Measurements from ENCODE around the gene EVX2.

EVX2 gene

GRCh38 chr2:176066645-176067588, 16.8 kb downstream of the EVX2 start:
- no peak for DNase-seq (ENCODE audit: low read depth)

GRCh38 chr2:176063958-176064357, 19.8 kb downstream of the EVX2 start:
- no peak for DNase-seq (ENCODE audit: low read depth)

DNA sequence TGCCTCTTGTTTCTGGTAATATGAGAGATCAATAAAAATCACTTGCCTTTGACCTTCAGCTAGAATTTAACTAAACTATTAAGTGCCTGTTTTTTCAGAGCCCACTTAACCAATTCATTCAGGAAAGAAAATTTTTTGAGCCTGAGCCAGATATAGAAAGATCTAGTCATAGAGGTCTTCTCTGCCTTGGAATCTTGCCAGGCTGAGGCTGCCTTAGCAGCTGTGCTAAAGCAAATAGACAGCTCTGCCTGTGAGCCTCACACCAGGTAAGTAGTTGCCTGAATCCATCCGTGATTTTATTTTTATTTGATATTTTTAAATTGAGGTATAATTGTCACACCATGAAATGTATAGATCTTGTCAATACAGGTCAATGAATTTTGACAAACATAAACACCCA, 27.4 kb downstream of the EVX2 start:
- DNase-seq (ENCODE audit: low read depth), result no peak

GRCh38 chr2:176039375-176039774, 44.4 kb downstream of the EVX2 start:
- DNase-seq (ENCODE audit: low read depth), result no peak

GRCh38 chr2:176038694-176039093, 45.1 kb downstream of the EVX2 start:
- no peak for DNase-seq (ENCODE audit: low read depth)

GRCh38 chr2:176035013-176035691, 48.6 kb downstream of the EVX2 start:
- DNase-seq (ENCODE audit: low read depth), result no peak

- no peak for DNase-seq (ENCODE audit: low read depth)
Measured at GRCh38 chr2:176027806-176028205, 56.0 kb downstream of the EVX2 start.
